ENCODE results near the gene SAMD15. TPM values are rescaled to one million over a fixed set of nuclear protein-coding genes. Genes with fewer than 3 reads are reported as not detected.
"Not testable (repeated sequence)": the region's sequence is repeated elsewhere in the genome, so short reads cannot be mapped to it uniquely, and the experiment has no call there.

Gene SAMD15
- total RNA-seq, 1 donor from 2014 or later = 1.1 TPM

- no peak for DNase-seq (ENCODE audit: extremely low read depth, low read depth, low spot score)
Observed at GRCh38 chr14:77375164-77375950, 1.8 kb upstream of the SAMD15 start.

GRCh38 chr14:77375973-77376770 lies 1.0 kb upstream of the SAMD15 start:
- no peak for DNase-seq (ENCODE audit: extremely low read depth, low read depth, low spot score)

DNA sequence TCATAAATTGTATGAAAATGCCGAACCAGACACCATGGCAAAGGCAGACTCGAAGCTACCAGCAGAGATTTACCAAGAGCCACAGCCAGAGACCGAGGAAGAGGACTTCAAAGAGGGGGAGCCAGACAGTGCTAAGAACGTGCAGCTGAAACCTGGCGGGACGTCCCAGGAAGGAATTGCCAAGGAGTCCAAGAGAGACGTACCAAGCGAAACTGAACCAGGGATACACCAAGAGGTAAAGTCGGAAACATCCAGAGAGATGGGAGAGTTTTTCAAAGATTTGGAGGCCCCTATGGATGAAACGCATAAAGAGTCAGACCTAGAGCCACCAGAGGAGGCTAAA lies 294 bp downstream of the SAMD15 start:
- DNase-seq (ENCODE audit: extremely low read depth, low read depth, low spot score) = no peak

- DNase-seq (ENCODE audit: extremely low read depth, low read depth, low spot score) = no peak
Observed at GRCh38 chr14:77378701-77379100, 1.5 kb downstream of the SAMD15 start.

DNA sequence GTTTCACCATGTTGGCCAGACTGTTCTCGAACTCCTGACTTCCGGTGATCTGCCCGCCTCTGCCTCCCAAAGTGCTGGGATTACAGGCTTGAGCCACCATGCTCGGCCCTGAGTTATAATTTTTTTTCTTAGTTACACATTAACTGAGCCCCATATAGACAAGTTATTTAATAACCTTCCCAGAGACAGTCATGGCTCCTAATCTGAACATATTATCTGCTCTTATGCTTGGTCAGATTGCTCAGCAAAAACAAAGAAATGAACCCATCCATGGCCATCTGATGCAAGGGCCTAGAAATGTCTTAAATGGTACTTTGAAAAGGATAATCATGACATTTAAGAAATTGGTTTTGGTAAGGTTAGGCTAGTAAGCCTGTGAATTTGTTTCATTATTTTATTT lies 13.0 kb downstream of the SAMD15 start:
- DNase-seq (ENCODE audit: extremely low read depth, low read depth, low spot score) = no peak

- DNase-seq (ENCODE audit: extremely low read depth, low read depth, low spot score) = no peak
Observed at GRCh38 chr14:77400216-77400615, 23.0 kb downstream of the SAMD15 start.

DNA sequence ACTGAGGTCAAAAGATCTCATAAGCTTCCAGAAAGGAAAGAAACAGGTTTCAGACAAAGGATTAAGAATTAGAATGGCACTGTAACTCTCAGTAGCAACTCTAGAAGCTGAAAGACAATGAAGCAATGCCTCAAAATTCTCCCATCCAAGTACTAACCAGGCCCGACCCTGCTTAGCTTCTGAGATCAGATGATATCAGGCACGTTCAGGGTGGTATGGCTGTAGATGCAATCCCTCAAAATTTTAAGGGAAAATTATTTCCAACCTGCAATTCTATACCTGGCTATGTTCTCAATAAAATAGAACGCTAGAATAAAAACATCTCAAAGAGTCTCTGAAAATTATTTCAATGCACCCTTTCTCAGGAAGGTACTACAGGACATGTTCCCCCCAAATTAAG lies 26.6 kb downstream of the SAMD15 start:
- DNase-seq (ENCODE audit: extremely low read depth, low read depth, low spot score) = no peak

- no peak for DNase-seq (ENCODE audit: extremely low read depth, low read depth, low spot score)
Observed at GRCh38 chr14:77406086-77406485, 28.9 kb downstream of the SAMD15 start.

DNA sequence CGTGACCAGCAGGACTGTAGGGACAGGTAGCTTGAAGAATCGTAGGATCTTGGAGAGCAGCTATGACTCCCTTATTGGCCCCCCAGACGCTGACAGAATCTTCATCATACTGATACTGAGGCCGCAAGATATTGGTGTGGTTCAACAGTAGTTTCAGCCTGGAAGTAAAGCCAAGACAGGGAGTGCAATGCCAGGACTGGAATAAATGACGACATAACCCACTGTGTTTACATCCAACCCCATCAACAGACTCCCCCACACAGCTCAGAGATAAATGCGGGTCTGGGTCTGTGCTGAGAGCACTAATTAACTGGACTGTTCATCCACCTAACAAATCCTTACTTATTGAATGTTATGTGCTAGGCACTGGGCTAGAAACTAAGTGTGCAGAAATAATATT lies 29.5 kb downstream of the SAMD15 start:
- DNase-seq (ENCODE audit: extremely low read depth, low read depth, low spot score) = no peak

GRCh38 chr14:77407158-77407557 lies 30.0 kb downstream of the SAMD15 start:
- no peak for DNase-seq (ENCODE audit: extremely low read depth, low read depth, low spot score)

GRCh38 chr14:77409131-77409533 lies 32.0 kb downstream of the SAMD15 start:
- no peak for DNase-seq (ENCODE audit: extremely low read depth, low read depth, low spot score)

DNA sequence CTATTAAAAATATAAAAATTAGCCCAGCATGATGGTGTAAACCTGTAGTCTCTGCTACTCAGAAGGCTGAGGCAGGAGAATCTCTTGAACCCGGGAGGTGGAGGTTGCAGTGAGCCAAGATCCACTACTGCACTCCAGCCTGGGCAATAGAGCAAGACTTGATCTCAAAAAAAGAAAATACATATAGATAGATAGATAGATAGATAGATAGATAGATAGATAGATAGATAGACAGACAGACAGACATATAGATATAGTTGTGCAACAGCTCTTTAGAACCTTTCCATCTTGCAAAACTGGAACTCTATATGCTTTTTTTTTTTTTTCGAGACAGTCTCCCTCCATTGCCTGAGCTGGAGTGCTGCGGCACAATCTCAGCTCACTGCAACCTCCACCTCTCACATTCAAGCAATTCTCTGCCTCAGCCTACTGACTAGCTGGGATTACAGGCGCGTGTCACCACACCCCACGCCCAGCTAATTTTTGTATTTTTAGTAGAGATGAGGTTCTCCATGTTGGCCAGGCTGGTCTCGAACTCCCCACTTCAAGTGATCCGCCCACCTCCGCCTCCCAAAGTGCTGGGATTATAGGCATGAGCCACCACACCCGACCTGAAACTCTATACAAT lies 38.3 kb downstream of the SAMD15 start:
- not testable (repeated sequence) for DNase-seq (ENCODE audit: extremely low read depth, low read depth, low spot score)

GRCh38 chr14:77416098-77416497 lies 38.9 kb downstream of the SAMD15 start:
- DNase-seq (ENCODE audit: extremely low read depth, low read depth, low spot score) = not testable (repeated sequence)

DNA sequence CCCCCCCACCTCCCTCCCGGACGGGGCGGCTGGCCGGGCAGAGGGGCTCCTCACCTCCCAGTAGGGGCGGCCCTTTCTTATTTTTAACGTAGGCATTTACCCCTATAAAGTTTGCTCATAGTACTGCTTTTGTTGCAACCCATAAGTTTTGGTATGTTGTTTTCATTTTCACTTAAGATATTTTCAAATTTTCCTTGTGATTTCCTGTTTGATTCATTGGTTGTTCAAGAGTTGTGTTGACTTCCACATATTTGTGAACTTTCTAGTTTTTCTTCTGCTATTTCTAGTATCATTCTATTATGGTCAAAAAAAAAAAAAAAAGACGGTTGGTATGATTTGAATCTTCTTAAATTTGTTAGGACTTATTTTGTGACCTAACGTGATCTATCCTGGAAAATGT lies 39.7 kb downstream of the SAMD15 start:
- no peak for DNase-seq (ENCODE audit: extremely low read depth, low read depth, low spot score)

- no peak for DNase-seq (ENCODE audit: extremely low read depth, low read depth, low spot score)
Observed at GRCh38 chr14:77421201-77421600, 44.0 kb downstream of the SAMD15 start.

- DNase-seq (ENCODE audit: extremely low read depth, low read depth, low spot score) = no peak
Observed at GRCh38 chr14:77423423-77423822, 46.2 kb downstream of the SAMD15 start, which contains the start of gene NOXRED1. NOXRED1 (minus strand) TSS chr14:77423523; CDS start chr14:77422889, 634 bp downstream.

DNA sequence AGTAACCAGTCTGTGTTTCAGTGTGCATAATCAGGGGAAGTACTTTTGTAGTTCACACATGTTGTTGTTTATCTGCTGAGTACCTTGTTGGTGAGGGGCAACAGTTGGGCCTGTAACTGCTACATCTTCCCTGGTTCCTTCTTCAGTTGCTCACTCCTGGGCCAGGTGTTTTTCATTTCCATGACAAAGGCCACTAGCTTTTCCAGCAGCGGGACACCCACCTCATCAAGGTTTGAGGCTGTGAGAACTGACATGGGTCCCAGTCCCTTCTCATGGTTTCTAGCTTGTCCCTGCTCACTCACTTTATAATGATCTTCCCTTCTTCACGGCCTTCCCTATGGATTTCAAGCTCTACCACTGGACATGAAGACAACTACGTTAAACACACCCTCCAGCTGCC lies 47.7 kb downstream of the SAMD15 start:
- DNase-seq (ENCODE audit: extremely low read depth, low read depth, low spot score) = no peak

DNA sequence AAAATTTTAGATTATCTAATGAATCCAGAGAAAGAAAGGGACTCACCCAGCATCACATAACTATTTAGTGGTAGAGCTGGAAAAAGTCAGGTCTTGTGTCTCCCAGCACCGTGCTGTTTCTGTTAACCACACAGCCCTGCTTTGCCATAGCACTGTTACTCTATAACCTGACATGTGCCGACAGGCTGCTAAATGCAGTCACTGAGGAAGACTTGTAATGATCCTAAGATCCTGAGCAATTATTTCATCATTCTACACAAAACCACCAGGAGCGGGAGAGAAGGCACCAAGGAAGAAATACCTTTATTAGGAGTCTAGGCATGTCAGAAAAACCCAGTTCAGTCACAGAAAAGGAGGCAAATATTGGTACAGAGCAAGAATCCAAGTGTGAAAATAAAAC lies 49.2 kb downstream of the SAMD15 start:
- no peak for DNase-seq (ENCODE audit: extremely low read depth, low read depth, low spot score)

- no peak for DNase-seq (ENCODE audit: extremely low read depth, low read depth, low spot score)
Observed at GRCh38 chr14:77436042-77436441, 58.9 kb downstream of the SAMD15 start.

DNA sequence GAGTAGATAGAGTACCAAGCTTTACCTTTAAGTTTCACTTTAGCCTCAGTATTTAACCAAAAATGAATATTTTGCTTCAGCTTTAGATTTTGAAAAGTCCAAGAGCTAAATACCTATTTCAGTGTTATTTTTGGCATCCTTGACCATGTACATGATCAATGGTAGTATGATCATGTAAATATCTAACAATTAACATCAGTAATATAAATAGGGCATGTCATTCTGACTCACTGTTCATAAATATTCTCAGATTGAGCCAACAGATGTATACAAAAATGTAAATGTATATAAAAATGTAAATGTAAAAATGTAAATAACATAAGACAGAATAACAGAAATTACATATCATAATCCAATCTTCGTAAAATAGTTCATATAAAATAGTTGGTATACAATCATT lies 61.4 kb downstream of the SAMD15 start:
- DNase-seq (ENCODE audit: extremely low read depth, low read depth, low spot score) = no peak

DNA sequence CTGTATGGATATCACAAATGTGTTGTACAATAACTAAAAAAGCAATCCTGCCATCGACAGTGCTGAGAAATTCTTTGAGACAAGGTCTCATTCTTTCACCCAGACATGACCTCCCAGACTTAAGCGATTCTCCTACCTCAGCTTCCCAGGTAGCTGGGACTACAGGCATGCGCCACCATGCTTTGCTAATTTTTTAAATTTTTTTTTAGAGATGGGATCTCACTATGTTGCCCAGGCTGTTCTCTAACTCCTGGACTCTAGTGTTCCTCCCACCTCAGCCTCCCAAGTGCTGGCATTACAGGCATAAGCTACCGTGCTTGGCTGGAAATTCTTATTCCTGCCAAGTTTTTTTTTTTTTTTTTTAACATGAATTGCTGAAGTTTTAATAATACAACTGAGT lies 62.7 kb downstream of the SAMD15 start:
- no peak for DNase-seq (ENCODE audit: extremely low read depth, low read depth, low spot score)
